Measurements from ENCODE around the gene FYB2.

FYB2 gene

DNA sequence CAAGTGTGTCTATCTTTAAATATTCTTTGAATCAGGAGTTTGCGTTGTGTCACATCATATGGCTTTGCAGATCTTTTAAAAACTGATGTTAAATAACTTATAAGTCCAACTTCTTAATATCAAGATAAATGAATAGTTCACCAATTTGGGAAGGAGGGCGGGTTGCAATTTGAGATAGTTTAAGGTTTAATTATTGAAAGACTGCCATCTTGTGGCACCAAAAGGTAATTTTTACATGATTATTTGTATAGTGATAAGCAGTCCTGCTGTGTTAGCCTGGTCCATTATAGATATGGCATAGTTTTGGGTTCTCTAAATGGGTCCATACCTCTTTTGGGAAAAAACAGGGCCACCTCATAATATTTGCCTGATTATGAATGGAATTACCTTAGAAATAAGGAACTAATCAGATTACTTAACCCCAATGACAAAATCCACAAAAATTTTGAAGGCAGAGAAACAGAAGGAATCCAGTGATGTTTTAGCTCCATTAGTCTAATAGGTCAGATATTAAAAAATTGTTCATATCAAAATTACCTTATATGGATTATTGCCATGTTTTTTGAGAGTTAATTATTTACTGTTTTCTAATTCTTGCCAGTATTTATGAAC, 109.8 kb downstream of the FYB2 start:
- peak; percentile 62 for DNase-seq

- no peak for DNase-seq
Measured at GRCh38 chr1:56707379-56707778, 111.8 kb downstream of the FYB2 start.

- no peak for DNase-seq
Measured at GRCh38 chr1:56703747-56704146, 115.5 kb downstream of the FYB2 start.

DNA sequence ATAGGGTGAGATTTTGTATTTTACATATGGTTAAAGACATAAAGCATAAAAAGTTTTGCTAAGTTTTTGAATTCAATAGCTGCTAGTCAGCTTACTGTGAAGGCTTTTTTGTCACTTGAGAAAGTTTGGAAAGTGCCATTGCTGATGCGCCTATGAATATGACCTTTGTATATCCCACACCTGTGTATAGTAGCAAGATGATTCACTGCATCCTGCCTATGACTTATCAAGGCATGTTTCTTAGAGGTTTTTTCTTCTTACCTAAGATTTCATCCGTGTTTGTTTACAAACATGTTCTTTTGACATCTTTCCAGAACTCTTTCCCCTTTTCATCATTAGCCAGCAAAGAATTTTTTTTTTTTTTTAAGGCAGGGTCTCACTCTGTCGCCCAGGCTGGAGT, 122.5 kb downstream of the FYB2 start:
- DNase-seq, result no peak

GRCh38 chr1:56688522-56689026, 130.6 kb downstream of the FYB2 start:
- no peak for DNase-seq

DNA sequence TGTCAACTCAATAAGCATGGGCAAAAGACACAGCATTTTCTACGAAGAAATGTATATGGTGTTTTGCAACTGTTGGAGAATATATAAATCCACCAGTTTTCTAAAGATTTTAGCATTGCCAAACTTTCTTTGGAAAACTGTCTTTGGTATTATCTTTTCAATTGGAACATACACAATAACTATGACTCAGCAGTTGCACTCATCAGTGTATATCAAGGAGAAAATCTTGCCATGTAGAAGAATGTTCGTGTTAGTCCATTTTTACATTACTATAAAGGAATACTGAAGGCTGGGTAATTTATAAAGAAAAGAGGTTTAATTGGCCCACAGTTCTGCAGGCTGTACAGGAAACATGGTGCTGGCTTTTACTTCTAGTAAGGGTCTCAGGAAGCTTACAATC, 133.0 kb downstream of the FYB2 start:
- no peak for DNase-seq

DNA sequence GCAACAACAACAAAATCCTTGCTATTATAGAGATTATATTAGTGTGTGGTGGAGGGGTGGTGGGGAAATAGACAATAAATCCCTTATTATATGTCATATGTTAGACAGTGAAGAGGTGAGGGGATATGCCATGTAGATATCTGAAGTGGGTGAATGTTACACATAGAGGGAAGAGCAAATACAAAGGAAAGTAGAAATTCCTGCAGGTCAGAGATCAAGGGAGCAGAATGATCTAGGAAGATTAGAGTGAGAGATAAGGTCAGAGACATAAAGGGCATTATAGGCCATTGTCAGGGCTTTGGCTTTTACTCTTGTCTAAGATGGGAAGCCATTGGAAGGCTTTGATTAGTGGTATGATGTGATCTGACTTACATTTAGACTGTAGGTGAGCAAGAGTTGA, 135.6 kb downstream of the FYB2 start:
- DNase-seq, result no peak

GRCh38 chr1:56676571-56677035, 142.6 kb downstream of the FYB2 start:
- no peak for DNase-seq

DNA sequence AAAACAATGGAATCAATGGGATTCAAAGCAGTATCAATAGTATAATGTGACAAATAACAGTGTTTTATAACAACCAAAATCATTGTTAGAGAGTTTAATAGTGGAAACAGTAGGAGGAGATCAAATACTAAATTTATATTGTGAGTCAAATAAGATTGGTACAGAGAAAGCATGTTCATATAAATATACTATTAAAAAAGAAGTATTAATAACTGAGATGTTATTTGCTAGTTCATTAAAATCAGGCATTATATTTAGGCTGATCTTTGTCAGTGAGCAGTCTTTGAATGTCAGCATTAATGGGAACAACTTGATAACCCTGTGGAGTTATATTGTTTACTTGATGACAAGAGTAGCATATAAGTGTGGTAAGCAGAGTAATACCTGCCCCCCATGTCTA, 143.4 kb downstream of the FYB2 start:
- DNase-seq, result no peak

DNA sequence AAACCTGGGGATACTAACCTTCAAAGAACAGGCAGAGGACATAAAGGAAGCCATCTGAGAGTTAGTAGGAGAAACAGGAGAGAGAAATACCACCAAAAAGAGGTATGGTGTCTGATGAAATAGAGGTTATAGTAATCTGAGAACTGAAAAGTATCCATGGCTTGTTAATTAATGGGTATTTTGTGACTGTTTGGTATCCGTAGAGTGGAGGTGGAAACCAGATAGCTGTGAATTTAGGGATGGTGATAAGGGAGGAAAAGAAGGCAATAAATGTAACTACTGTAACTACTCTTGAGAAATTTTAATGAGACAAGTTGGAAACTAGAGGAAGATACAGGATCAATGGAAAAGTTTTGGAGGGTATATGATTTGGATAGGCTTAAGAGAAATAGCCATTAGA, 146.6 kb downstream of the FYB2 start:
- DNase-seq, result no peak

GRCh38 chr1:56671542-56671941, 147.7 kb downstream of the FYB2 start:
- DNase-seq, result no peak

GRCh38 chr1:56671085-56671484, 148.1 kb downstream of the FYB2 start:
- DNase-seq, result no peak

- no peak for DNase-seq
Measured at GRCh38 chr1:56670350-56670749, 148.9 kb downstream of the FYB2 start.

Data from NCI-H446 treated with DMSO at 0.1 percent for 48 hours (cell line).